Central memory CD8-positive, alpha-beta T cell (primary cell): Measurements from ENCODE around the gene HAGH.

Source experiments
- ATAC-seq: fragments of 150-1000 bp; cut with Tn5 transposase; replicated peaks from 2 replicates; pipeline ENCODE4 v1.10.0; 2022; ENCODE audit warnings: mild to moderate bottlenecking, moderate FRiP score, moderate number of reproducible peaks; ENCODE audit not compliant: poor library complexity, severe bottlenecking; ENCODE audit errors: extremely low read depth
- DNase-seq, 2 donors: peaks; one replicate each; pipeline ENCODE4 v3.0.0; 2021; ENCODE audit warnings: low spot score in 2 of 2
- H3K27ac Mint-ChIP-seq: one replicate; pipeline ENCODE4 v1.8.0; 2022; ENCODE audit warnings: low read depth, mild to moderate bottlenecking, moderate library complexity, mixed read lengths
- H3K27me3 Mint-ChIP-seq: one replicate; pipeline ENCODE4 v1.8.0; 2022; ENCODE audit warnings: mixed read lengths
- H3K36me3 Mint-ChIP-seq: one replicate; pipeline ENCODE4 v1.8.0; 2022; ENCODE audit warnings: mild to moderate bottlenecking, moderate library complexity, mixed read lengths; ENCODE audit not compliant: insufficient read depth
- H3K4me1 Mint-ChIP-seq: one replicate; pipeline ENCODE4 v1.8.0; 2022; ENCODE audit warnings: mixed read lengths
- H3K4me3 Mint-ChIP-seq: one replicate; pipeline ENCODE4 v1.8.0; 2022; ENCODE audit warnings: mild to moderate bottlenecking, moderate library complexity, mixed read lengths
- H3K9me3 Mint-ChIP-seq: one replicate; pipeline ENCODE4 v1.8.0; 2022; ENCODE audit warnings: mixed read lengths

HAGH gene

DNA sequence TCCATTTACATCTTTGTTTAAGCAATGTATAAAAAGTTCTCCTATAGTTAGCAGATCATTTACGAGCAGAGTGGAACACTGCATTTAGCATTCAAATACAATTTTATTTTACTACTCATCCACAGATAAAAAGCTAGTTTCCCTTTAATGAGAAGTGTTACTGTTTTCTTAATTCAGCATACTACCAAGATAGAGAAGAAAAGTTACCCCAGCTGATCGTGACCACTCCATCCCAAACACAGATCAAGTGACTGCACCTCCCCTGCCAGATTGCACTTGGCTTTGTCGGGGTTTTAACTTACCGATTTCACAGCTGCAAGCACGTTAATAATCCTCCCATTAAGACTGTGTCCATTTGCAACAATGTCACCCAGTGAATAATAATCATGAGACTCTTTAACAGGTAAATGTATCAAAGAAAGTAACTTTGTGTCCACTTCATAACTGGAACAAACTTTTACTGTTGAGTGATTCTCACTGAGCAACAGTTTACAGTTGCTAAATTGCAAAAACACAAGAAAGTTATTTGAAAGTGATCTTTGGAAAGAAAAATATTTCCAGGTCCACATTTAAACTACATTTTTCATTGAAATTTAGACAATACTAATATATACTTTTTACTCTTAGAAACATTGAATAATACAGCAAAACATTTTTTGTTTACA lies 30.9 kb upstream of the HAGH start:
- Mint-ChIP-seq H3K27me3 (peaks cover 63% of the 10 kb centered on the region), H3K4me1 (peaks cover 5% of the 10 kb centered on the region), H3K36me3 (no peaks in the 10 kb centered on the region), H3K9me3 (no peaks in the 10 kb centered on the region), H3K27ac (no peak overlapping the region), H3K4me3 (no peak overlapping the region)
- DNase-seq (no peak), ATAC-seq (no peak)

DNA sequence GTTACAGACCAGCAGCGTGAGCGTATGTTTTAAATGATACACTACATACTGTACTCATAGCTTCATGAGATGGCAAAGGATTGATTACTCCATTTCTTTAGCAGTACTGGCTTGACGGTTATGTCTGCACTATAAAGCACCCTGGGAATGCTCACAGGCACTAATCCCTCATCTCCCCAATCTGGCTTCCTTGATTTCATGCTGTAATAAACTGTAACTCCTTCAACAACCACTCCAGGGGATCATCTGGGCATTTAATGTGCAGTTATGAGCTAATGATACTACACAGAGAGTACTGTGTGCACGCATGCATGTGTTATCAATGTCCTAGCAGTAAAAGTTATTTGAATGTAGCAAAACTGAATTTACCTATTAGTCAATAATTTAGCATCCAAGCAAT lies 25.2 kb upstream of the HAGH start:
- peaks cover 33% of the 10 kb centered on the region for H3K27me3 Mint-ChIP-seq
- peaks cover 5% of the 10 kb centered on the region for H3K4me1 Mint-ChIP-seq
- DNase-seq (no peak), ATAC-seq (no peak)
- H3K4me3 Mint-ChIP-seq = no peak overlapping the region
- no peak overlapping the region for H3K27ac Mint-ChIP-seq
- H3K36me3 Mint-ChIP-seq = no peaks in the 10 kb centered on the region
- H3K9me3 Mint-ChIP-seq = no peaks in the 10 kb centered on the region

DNA sequence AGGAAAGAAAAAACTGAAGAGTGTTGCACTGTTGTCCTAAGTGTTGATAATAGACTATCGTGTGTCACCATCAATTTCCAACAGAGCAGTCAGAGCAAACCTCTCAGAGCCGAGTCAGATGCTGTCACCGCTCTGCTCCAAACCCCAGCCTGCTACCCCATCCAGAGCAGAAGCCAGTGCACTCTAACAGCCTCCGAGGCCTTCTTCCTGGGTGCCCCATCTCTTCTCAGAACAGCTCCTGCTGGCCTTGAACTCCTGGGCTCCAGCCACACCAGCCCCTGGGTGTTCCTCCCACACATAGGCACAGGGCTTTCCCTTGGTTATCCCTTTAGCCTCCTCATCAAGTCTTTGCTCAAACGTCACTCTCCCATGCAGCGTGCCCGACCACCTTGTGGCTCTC lies 24.4 kb upstream of the HAGH start:
- DNase-seq = no peak
- Mint-ChIP-seq H3K27me3 (peaks cover 39% of the 10 kb centered on the region), H3K4me3 (no peak overlapping the region), H3K4me1 (peaks cover 5% of the 10 kb centered on the region), H3K9me3 (no peaks in the 10 kb centered on the region), H3K27ac (no peak overlapping the region), H3K36me3 (no peaks in the 10 kb centered on the region)
- no peak for ATAC-seq

DNA sequence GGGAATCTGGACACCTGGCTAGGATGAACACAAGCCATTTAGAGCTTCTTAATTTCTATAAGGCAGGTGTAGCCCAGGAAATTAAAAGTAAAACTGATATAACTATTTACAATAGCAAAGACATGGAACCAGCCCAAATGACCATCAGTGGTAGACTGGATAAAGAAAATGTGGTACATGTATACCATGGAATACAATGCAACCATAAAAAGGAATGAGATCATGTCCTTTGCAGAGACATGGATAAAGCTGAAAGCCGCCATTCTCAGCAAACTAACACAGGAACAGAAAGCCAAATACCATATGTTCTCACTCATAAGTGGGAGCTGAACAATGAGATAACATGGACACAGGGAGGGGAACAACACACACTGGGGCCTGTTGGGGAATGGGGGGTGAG lies 19.8 kb upstream of the HAGH start:
- ATAC-seq (no peak), DNase-seq (no peak)
- Mint-ChIP-seq H3K36me3 (no peaks in the 10 kb centered on the region), H3K4me3 (no peak overlapping the region), H3K9me3 (no peaks in the 10 kb centered on the region), H3K27ac (no peak overlapping the region), H3K27me3 (peaks cover 27% of the 10 kb centered on the region), H3K4me1 (no peaks in the 10 kb centered on the region)

DNA sequence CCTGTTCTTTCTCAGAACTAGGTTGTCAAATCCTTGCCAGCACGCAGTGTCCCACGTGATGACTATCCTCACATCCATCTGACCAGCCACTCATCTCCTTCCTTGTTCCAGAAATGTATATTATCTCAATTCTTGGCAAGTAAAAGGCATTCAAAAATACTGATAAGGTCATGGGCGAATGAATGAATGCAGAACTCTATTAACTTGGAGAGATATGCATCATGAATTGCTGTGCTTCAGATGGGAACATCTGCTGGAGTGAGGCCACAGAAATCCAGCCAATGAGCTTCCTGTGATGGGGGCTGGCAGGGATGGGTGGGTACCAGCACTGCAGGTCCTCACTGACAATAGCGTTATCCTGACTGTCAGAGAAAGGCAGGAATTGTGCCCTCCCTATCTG lies 19.4 kb upstream of the HAGH start:
- H3K4me1 Mint-ChIP-seq = no peaks in the 10 kb centered on the region
- ATAC-seq (no peak), DNase-seq (no peak)
- H3K27me3 Mint-ChIP-seq = peaks cover 23% of the 10 kb centered on the region
- H3K36me3 Mint-ChIP-seq = no peaks in the 10 kb centered on the region
- H3K27ac Mint-ChIP-seq = no peak overlapping the region
- H3K4me3 Mint-ChIP-seq = no peak overlapping the region
- H3K9me3 Mint-ChIP-seq = no peaks in the 10 kb centered on the region

DNA sequence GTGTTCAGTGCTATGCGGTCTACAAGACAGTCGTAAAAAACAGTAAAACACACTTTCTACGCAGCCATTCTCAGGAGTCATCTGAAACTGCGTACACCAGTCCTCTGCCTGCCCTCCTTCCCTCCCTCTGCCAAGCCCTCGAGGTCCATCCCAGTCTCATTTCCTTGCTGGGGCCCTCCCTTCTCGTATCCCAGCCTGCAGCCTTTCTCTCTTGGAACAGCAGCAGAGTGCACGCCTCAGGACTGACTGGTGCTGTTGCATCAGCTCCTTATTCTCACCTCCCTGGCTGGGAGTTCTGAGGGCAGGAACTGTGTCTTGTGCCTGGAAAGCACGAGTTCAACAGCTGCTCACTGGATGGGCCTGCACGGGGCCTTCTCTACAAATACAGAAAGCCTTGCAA lies 12.9 kb upstream of the HAGH start:
- ATAC-seq = no peak
- Mint-ChIP-seq H3K36me3 (no peaks in the 10 kb centered on the region), H3K27me3 (no peaks in the 10 kb centered on the region), H3K4me1 (no peaks in the 10 kb centered on the region), H3K9me3 (no peaks in the 10 kb centered on the region), H3K4me3 (no peak overlapping the region), H3K27ac (no peak overlapping the region)
- DNase-seq = no peak

DNA sequence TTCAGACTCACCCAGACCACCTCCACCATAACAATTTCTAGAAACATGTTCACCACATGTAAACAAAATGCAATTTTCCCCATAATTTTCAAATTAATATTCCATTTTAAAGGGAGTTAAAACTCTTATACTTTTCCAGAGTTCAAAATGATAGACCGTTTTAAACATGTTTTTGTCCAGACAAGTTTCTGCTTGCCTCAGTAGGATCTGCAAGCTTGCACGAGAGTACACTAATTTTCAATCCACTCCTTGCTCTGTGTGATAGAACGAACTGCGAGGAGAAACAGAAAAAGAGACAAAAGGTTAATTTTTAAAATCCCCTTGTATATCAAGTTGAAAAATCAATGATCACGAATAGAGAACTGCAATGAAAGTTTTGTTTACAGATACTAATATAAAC lies 7.5 kb upstream of the HAGH start:
- ATAC-seq (no peak), DNase-seq (no peak)
- peaks cover 1% of the 10 kb centered on the region for H3K36me3 Mint-ChIP-seq
- H3K4me3 Mint-ChIP-seq = no peak overlapping the region
- no peak overlapping the region for H3K27ac Mint-ChIP-seq
- no peaks in the 10 kb centered on the region for H3K27me3 Mint-ChIP-seq
- H3K4me1 Mint-ChIP-seq = peaks cover 10% of the 10 kb centered on the region
- H3K9me3 Mint-ChIP-seq = no peaks in the 10 kb centered on the region

DNA sequence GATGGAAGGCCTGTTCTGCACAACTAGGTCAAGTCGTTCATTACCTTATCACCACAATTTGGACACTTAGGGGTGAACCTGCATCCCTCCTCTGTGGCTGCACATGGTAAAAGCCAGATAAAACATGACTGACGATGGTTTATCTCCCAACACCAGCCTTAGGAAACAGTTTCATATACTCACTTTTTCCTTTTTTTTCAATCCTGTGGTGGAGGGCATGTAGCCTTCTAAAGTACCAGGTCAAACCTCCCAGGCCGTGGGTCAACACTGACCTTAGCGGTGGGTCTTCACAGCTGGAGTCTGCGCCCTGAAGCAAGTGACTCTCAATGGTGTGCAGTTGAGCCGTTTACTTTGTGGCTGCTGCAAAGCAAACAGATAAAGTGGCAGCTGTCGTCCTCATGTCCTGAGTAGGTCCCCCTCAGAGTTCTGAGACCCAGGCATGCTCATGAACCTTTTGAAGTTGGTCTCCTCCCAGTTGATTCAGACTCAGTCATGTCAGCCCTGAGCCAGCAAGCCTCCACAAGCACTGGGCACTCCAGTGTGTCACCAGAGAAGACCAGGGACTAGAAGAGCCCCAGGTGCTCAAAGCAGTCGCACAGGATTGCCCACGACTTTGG lies 6.3 kb upstream of the HAGH start:
- DNase-seq = no peak
- H3K4me1 Mint-ChIP-seq = peaks cover 13% of the 10 kb centered on the region
- no peak for ATAC-seq
- peaks cover 1% of the 10 kb centered on the region for H3K36me3 Mint-ChIP-seq
- no peaks in the 10 kb centered on the region for H3K9me3 Mint-ChIP-seq
- H3K27ac Mint-ChIP-seq = no peak overlapping the region
- H3K27me3 Mint-ChIP-seq = no peaks in the 10 kb centered on the region
- H3K4me3 Mint-ChIP-seq = no peak overlapping the region

DNA sequence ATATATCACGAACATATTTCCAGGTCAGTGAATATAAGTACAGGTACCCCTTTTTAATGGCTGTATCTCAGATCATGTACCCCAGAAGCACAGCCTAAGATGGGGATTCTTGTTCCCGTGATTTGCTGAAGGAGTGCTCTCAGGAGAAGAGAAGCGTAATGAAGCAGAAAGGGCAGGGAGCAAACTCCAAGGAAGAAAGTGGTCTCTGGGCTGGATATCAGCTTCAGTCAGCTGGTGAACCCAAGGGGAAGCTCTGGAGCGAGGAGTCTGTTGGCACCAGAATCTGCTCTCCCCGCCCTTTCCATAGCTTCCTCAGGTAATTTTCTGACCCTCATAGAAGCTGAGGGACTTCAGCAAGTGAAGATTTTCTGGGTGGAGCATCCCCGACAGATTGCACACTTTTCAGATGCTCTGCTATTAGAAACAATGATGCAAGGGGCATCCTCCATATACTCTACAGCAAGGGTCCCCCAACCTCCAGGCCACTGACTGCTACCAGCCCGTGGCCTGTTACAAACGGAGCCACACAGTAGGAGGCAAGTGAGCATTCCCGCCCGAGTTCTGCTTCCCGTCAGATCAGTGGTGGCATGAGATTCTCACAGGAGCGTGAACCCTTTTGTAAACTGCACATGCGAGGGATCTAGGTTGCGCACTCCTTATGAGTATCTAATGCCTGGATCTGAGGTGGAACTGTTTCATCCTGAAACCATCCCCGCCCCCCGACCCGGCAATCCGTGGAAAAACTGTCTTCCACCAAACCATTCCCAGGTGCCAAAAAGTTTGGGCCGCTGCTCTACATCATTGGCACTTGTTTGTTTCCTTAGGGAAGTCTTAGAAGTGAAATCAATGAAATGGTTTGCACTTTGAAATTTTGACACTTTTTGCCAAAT lies 4.8 kb upstream of the HAGH start:
- Mint-ChIP-seq H3K9me3 (no peaks in the 10 kb centered on the region), H3K27me3 (no peaks in the 10 kb centered on the region), H3K36me3 (peaks cover 9% of the 10 kb centered on the region), H3K27ac (no peak overlapping the region), H3K4me3 (no peak overlapping the region), H3K4me1 (peaks cover 21% of the 10 kb centered on the region)
- no peak for DNase-seq
- ATAC-seq = no peak

DNA sequence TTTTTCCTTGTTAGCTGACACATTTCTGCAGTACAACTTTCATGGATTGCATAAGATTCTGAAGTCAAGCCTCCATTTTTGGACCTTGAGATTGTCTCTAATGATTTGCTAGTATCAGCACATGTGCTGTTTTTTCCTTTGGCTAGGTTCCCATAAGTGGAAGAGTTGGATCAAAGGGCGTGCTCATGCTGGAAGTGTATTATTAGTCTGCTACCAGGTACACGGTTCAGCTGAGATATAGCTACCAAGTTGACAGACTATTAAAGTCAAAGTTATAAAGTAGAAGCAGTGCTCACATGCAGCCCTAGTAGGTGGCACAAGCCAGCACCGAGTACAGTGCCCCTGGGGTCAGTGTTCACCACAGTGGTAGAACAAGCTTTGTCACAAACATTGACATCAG lies 3.6 kb upstream of the HAGH start:
- Mint-ChIP-seq H3K36me3 (peaks cover 11% of the 10 kb centered on the region), H3K4me1 (peaks cover 21% of the 10 kb centered on the region), H3K9me3 (no peaks in the 10 kb centered on the region), H3K27me3 (no peaks in the 10 kb centered on the region), H3K27ac (no peak overlapping the region), H3K4me3 (no peak overlapping the region)
- DNase-seq = no peak
- ATAC-seq = no peak

DNA sequence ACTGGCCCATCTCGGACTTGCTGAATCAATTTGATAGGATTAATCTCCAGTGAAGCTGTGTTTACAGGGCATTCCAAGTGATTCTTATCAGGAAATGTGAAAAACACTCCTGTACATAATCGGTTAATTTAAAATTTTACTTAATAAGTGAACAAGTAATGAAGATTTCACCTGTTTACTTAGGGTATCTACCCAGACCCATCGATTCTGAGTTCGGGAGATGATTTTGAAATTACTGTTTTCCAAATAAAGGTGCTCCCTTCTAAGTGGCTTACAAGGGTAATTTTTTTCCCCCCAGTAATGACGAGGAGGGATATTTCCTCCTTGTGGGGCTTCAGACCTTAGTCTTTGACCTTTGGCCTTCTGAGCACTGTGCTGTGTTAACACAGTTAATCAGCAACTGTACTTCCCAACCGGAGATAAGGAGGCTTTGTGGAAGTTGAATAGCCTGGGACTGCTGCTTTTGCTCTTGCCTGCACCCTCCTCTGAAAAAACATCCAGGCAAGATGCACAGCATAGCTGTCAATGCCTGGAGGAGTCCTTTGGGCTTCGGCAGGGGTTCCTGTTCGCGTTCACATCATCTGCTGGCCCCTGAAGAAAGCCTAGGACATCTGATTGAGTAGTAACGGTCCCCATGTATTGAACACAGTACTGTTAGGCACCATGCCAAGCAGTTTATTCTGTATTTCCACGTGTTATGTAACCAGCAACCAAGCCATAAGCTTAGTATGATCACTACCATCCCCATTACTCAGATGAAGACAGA lies 2.2 kb upstream of the HAGH start:
- Mint-ChIP-seq H3K4me3 (no peak overlapping the region), H3K27ac (no peak overlapping the region), H3K4me1 (peaks cover 27% of the 10 kb centered on the region), H3K27me3 (no peaks in the 10 kb centered on the region), H3K9me3 (no peaks in the 10 kb centered on the region), H3K36me3 (peaks cover 13% of the 10 kb centered on the region)
- no peak for DNase-seq
- no peak for ATAC-seq

DNA sequence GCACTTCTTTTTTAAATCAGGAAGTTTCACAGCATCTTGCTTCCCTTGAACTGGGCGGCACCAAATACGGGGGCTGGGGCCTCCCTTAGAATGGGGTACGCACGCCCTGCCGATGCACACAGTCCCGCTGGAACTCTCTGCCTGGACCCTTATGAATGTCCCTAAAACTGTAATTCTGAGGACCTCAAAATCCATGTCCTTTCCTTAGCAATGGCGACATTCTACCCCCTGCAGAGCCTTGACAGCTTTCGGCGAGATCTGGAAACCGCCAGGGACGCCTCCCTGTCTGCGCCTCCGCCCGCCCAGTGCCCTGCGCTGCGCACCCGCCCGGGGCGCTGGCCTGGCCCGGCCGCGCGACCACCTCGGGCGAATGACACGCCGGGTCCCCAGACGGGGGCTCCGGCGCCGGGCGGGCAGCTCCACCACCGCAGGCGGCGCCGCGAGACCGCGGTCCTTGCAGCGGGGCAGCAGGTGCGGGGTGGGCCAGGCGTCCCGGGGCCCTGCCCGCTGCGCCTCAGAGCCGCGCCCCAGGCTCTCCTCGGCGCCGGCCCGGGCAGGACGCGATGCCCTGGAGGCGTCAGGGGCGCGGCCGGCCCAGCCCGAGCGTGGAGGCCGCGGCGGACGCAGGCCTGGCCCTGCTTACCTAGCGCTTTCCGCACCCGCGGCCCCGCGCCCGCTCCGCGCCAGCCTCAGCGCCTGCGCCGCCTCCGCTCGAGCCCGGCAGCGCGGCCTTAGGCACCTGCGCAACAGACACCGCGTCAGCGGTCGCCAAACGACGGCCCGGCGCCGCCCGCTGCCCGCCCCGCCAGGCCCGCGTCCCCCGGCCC lies 548 bp downstream of the HAGH start:
- no peaks in the 10 kb centered on the region for H3K27me3 Mint-ChIP-seq
- DNase-seq = peak in 1 of 2 donors; percentile 23
- peak overlapping the region; percentile 87 for H3K4me3 Mint-ChIP-seq
- H3K4me1 Mint-ChIP-seq = peaks cover 27% of the 10 kb centered on the region
- peak overlapping the region; percentile 95 for H3K27ac Mint-ChIP-seq
- peaks cover 15% of the 10 kb centered on the region for H3K36me3 Mint-ChIP-seq
- ATAC-seq = peak; percentile 77
- no peaks in the 10 kb centered on the region for H3K9me3 Mint-ChIP-seq
